H1 (cell line): ENCODE data around the gene HES1. TPM values are rescaled to one million over a fixed set of nuclear protein-coding genes. Genes with fewer than 3 reads are reported as not detected.
A peak's percentile ranks its signal among the peaks of the same experiment; 100 is the strongest.

Experiments
- CTCF ChIA-PET: fragments of 300-600 bp; sonication (Branson Sonifier 250); formaldehyde crosslinking; loops from one replicate; lab custom pipeline; 2021; ENCODE audit not compliant: partially characterized antibody; lab: Charles Lee
- POLR2A ChIA-PET: fragments of 300-600 bp; sonication (Branson Sonifier 250); formaldehyde crosslinking; loops from one replicate; lab custom pipeline; 2021; ENCODE audit warnings: inconsistent platforms; ENCODE audit not compliant: partially characterized antibody; lab: Charles Lee
- DNase-seq, 2 experiments: peaks; one replicate each; pipeline versions ENCODE4 v3.0.0 to v3.0.0-alpha.2; 2010 to 2022; ENCODE audit warnings: low spot score in 2 of 2, low read depth in 1 of 2, mixed read lengths in 1 of 2
- FAIRE-seq: peaks from 2 replicates; lab custom pipeline; 2011; peaks lifted over from hg19 to GRCh38; lab: Jason Lieb, UNC
- H2AFZ ChIP-seq: 2 replicates; pipeline ENCODE4 v1.8.1; 2012; ENCODE audit warnings: low read length, inconsistent platforms
- H2AK5ac ChIP-seq: 2 replicates; pipeline ENCODE4 v1.6.1; 2013; ENCODE audit warnings: low read depth, low read length
- H2BK120ac ChIP-seq: replicated peaks from 2 replicates; pipeline ENCODE3; 2013; ENCODE audit warnings: low read depth, low read length, inconsistent platforms
- H2BK12ac ChIP-seq: 2 replicates; pipeline ENCODE4 v1.6.1; 2013; ENCODE audit warnings: low read depth, low read length
- H2BK15ac ChIP-seq: 2 replicates; pipeline ENCODE4 v1.6.1; 2013; ENCODE audit warnings: low read length
- H2BK20ac ChIP-seq: 2 replicates; pipeline ENCODE4 v1.6.1; 2013; ENCODE audit warnings: low read length
- H2BK5ac ChIP-seq: 2 replicates; pipeline ENCODE4 v1.6.1; 2013; ENCODE audit warnings: low read depth, low read length
- H3K14ac ChIP-seq: 2 replicates; pipeline ENCODE4 v1.6.1; 2013; ENCODE audit warnings: inconsistent platforms; ENCODE audit not compliant: insufficient read length
- H3K18ac ChIP-seq: 2 replicates; pipeline ENCODE4 v1.6.1; 2013; ENCODE audit warnings: low read length; ENCODE audit errors: extremely low read depth
- H3K23ac ChIP-seq: 2 replicates; pipeline ENCODE4 v1.6.1; 2013; ENCODE audit warnings: inconsistent platforms; ENCODE audit not compliant: insufficient read length
- H3K23me2 ChIP-seq: 2 replicates; pipeline ENCODE4 v1.6.1; 2013; ENCODE audit warnings: low read depth, low read length
- H3K27ac ChIP-seq: 2 replicates; pipeline ENCODE4 v1.6.1; 2011; ENCODE audit warnings: low read depth, low read length, inconsistent platforms
- H3K27me3 ChIP-seq, 4 experiments: replicated peaks in 1 of 4; 1 replicate in 1 of 4; 2 replicates in 3 of 4; pipeline versions ENCODE4 v1.6.1 to v1.8.1; 2011 to 2013; ENCODE audit warnings: low read length in 3 of 4, mild to moderate bottlenecking in 3 of 4, inconsistent platforms in 2 of 4, mixed read lengths in 2 of 4, moderate library complexity in 1 of 4; ENCODE audit not compliant: control insufficient read depth in 3 of 4, insufficient read depth in 3 of 4; ENCODE audit errors: extremely low read depth in 1 of 4
- H3K36me3 ChIP-seq, 4 experiments: 2 replicates each; pipeline versions ENCODE4 v1.6.1 to v1.8.1; 2011 to 2013; ENCODE audit warnings: mild to moderate bottlenecking in 4 of 4, low read length in 3 of 4, moderate library complexity in 2 of 4, control low read depth in 1 of 4, inconsistent platforms in 1 of 4; ENCODE audit not compliant: insufficient read depth in 4 of 4, control insufficient read depth in 2 of 4
- H3K4ac ChIP-seq: replicated peaks from 2 replicates; pipeline ENCODE3; 2013; ENCODE audit warnings: low read length, low read depth, mixed read lengths, inconsistent platforms; ENCODE audit not compliant: insufficient read length
- H3K4me1 ChIP-seq, 4 experiments: replicated peaks in 1 of 4; 1 replicate in 1 of 4; 2 replicates in 3 of 4; pipeline versions ENCODE4 v1.6.1 to v1.8.1; 2011 to 2013; ENCODE audit warnings: low read length in 3 of 4, inconsistent platforms in 2 of 4, mixed read lengths in 1 of 4; ENCODE audit not compliant: insufficient read depth in 4 of 4, control insufficient read depth in 3 of 4
- H3K4me2 ChIP-seq, 2 experiments: 2 replicates each; pipeline versions ENCODE4 v1.6.1 to v1.8.1; 2011 to 2013; ENCODE audit warnings: low read depth in 2 of 2, low read length in 2 of 2, control low read depth in 1 of 2, inconsistent platforms in 1 of 2, mild to moderate bottlenecking in 1 of 2; ENCODE audit not compliant: insufficient read depth in 1 of 2
- H3K4me3 ChIP-seq, 4 experiments: fragments of 200-600, 300-600 bp in 1 of 4; sonication (generic), shearing (Covaris generic), sonication (Bioruptor Twin) in 1 of 4; 2 replicates each; pipeline versions ENCODE4 v1.5.1 to v1.8.1; 2011 to 2016; ENCODE audit warnings: low read length in 4 of 4, low read depth in 3 of 4, control low read depth in 2 of 4, inconsistent platforms in 2 of 4, mild to moderate bottlenecking in 2 of 4, mixed read lengths in 1 of 4, moderate library complexity in 1 of 4; ENCODE audit not compliant: insufficient read depth in 2 of 4; ENCODE audit errors: extremely low read depth in 1 of 4
- H3K56ac ChIP-seq: replicated peaks from 2 replicates; pipeline ENCODE3; 2013; ENCODE audit warnings: low read depth, mild to moderate bottlenecking, mixed read lengths, low read length, inconsistent platforms; ENCODE audit not compliant: insufficient read length
- H3K79me1 ChIP-seq: 2 replicates; pipeline ENCODE4 v1.6.1; 2013; ENCODE audit warnings: low read depth, low read length, control low read depth
- H3K79me2 ChIP-seq, 2 experiments: 2 replicates each; pipeline versions ENCODE4 v1.6.1 to v1.8.1; 2012 to 2013; ENCODE audit warnings: low read length in 2 of 2, mild to moderate bottlenecking in 2 of 2, inconsistent platforms in 1 of 2; ENCODE audit not compliant: insufficient read depth in 2 of 2, control insufficient read depth in 1 of 2
- H3K9ac ChIP-seq, 4 experiments: replicated peaks in 1 of 4; 1 replicate in 1 of 4; 2 replicates in 3 of 4; pipeline versions ENCODE4 v1.6.1 to v1.8.1; 2011 to 2013; ENCODE audit warnings: low read depth in 3 of 4, low read length in 3 of 4, control low read depth in 2 of 4, mild to moderate bottlenecking in 2 of 4, moderate library complexity in 2 of 4, inconsistent platforms in 1 of 4; ENCODE audit errors: extremely low read depth in 1 of 4
- H3K9me3 ChIP-seq, 2 experiments: 2 replicates each; pipeline versions ENCODE4 v1.6.1 to v1.8.1; 2012 to 2013; ENCODE audit warnings: mild to moderate bottlenecking in 2 of 2, moderate library complexity in 2 of 2, control low read depth in 1 of 2, inconsistent platforms in 1 of 2, low read depth in 1 of 2, low read length in 1 of 2, mixed read lengths in 1 of 2; ENCODE audit not compliant: insufficient read depth in 2 of 2
- H4K20me1 ChIP-seq, 2 experiments: replicated peaks in 1 of 2; 2 replicates each; pipeline versions ENCODE3 to v1.8.1; 2011 to 2013; ENCODE audit warnings: inconsistent platforms in 2 of 2, low read length in 2 of 2, mild to moderate bottlenecking in 1 of 2; ENCODE audit not compliant: insufficient read depth in 2 of 2, control insufficient read depth in 1 of 2
- H4K5ac ChIP-seq: 2 replicates; pipeline ENCODE4 v1.6.1; 2013; ENCODE audit warnings: low read length, low read depth, mixed read lengths, inconsistent platforms; ENCODE audit not compliant: insufficient read length
- H4K8ac ChIP-seq: 2 replicates; pipeline ENCODE4 v1.8.0; 2013; ENCODE audit warnings: mild to moderate bottlenecking, moderate library complexity, low read length, inconsistent platforms; ENCODE audit not compliant: insufficient read depth; ENCODE audit errors: extremely low read depth
- H4K91ac ChIP-seq: replicated peaks from 2 replicates; pipeline ENCODE3; 2013; ENCODE audit warnings: low read length, mixed read lengths, inconsistent platforms; ENCODE audit not compliant: insufficient read length
- BRCA1 ChIP-seq: IDR thresholded peaks from 2 replicates; pipeline ENCODE4 v1.6.1; 2012; ENCODE audit warnings: low read depth, low read length, improper control_type of control experiment
- CTCF ChIP-seq, 3 experiments: IDR thresholded peaks; 1 replicate in 2 of 3; 2 replicates in 1 of 3; pipeline versions ENCODE4 v1.5.1 to v1.6.1; 2011; ENCODE audit warnings: low read length in 3 of 3, mild to moderate bottlenecking in 3 of 3, inconsistent platforms in 2 of 3, low read depth in 1 of 3, moderate library complexity in 1 of 3; ENCODE audit not compliant: insufficient read depth in 1 of 3; ENCODE audit errors: control extremely low read depth in 1 of 3
- GABPA ChIP-seq: IDR thresholded peaks from 2 replicates; pipeline ENCODE4 v1.6.1; 2011; ENCODE audit warnings: mild to moderate bottlenecking, low read length, moderate library complexity, borderline replicate concordance; ENCODE audit not compliant: insufficient read depth
- KDM1A ChIP-seq: fragments of 200-600, 300-600 bp; sonication (generic); IDR thresholded peaks from 2 replicates; pipeline ENCODE4 v1.7.1; 2016; ENCODE audit warnings: mild to moderate bottlenecking, low read length, borderline replicate concordance
- MAFK ChIP-seq: IDR thresholded peaks from 2 replicates; pipeline ENCODE4 v1.6.1; 2012; ENCODE audit warnings: low read depth, mild to moderate bottlenecking, improper control_type of control experiment, low read length
- RNF2 ChIP-seq: fragments of 200-900, 300-1000 bp; sonication (generic); IDR thresholded peaks from 2 replicates; pipeline ENCODE4 v1.7.1; 2016; ENCODE audit warnings: borderline replicate concordance, low read depth, mild to moderate bottlenecking, antibody characterized with exemption, low read length; ENCODE audit not compliant: poor library complexity, severe bottlenecking; ENCODE audit errors: missing control alignments
- SIRT6 ChIP-seq: IDR thresholded peaks from one replicate; pipeline ENCODE4 v1.7.1; 2012; ENCODE audit warnings: low read length, inconsistent platforms
- TAF7 ChIP-seq: optimal IDR thresholded peaks from 2 replicates; pipeline ENCODE3; 2011; ENCODE audit warnings: low read depth, mild to moderate bottlenecking, inconsistent platforms, low read length, moderate library complexity, borderline replicate concordance
- YY1 ChIP-seq: IDR thresholded peaks from 2 replicates; pipeline ENCODE4 v1.6.1; 2011; ENCODE audit warnings: low read depth, mild to moderate bottlenecking, low read length
- WGBS, 2 experiments: shearing (Covaris generic) in 1 of 2; methylation state at CpG; one replicate each; pipeline versions ENCODE4 v1.1.6 to v1.1.7; 2013 to 2015; ENCODE audit warnings: low lambda C conversion rate in 2 of 2, mixed read lengths in 2 of 2, inconsistent platforms in 1 of 2, low coverage in 1 of 2, missing lambda C conversion rate in 1 of 2; ENCODE audit not compliant: insufficient replicate concordance in 2 of 2, insufficient coverage in 1 of 2, insufficient read length in 1 of 2; ENCODE audit errors: extremely low coverage in 1 of 2, missing lambda C conversion rate in 1 of 2; 5-methylcytosine and 5-hydroxymethylcytosine counted together
- polyA plus RNA-seq, 7 experiments: library from polyadenylated mRNA; depleted of rRNA in 3 of 7; stranded (reverse) in 5 of 7; unstranded in 2 of 7; fragments of >200 nt in 5 of 7; fragments of 200-250 nt in 2 of 7; gene quantifications; 1 replicate in 5 of 7; 2 replicates in 1 of 7; 4 replicates in 1 of 7; pipeline versions ENCODE4 v1.2.1 to v1.2.3, GENCODE V29; 2011 to 2013; ENCODE audit warnings: missing spikeins in 2 of 7, mixed read lengths in 2 of 7
- total RNA-seq: library from RNA; stranded (reverse); fragmentation: NEBNext Ultra II Directional; extraction: Animal tissue kit (Norgen Biotek cat#: 25700); gene quantifications from 2 replicates; pipeline ENCODE4 v1.2.1, GENCODE V29; 2021

Gene HES1
- total and polyA plus RNA-seq, 2 of the 8 experiments (the other 6 are each of a cell fraction or from before 2014, with no cell fraction given): 7.9 to 12.9 TPM

DNA sequence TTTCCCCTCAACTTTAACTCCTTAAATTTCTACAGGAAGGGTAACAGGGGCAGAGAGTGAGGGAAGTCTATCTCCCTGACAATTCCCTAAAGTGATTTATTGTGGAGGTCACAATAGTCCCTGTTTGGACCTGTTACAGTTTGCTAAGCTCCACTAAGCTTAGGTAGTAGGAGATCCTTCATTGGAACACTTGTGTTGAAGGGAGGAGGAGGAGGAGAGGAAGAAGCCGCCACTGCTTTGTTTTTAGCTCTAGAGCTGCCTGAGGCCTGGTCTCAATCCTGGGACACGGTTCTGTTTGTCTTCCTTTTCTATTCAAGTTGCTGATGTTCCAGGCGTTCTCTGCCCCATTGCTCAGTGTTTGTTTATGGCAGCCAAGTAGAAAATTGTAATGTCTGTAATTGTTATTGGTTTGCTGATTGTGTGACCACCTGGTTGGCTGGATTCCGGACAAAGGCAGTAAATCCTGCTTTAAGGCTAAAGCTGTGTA is 48.4 kb downstream of the HES1 start:
- Histone ChIP-seq H3K18ac (no peak overlapping the region), H2AFZ (peak overlapping the region; percentile 92), H3K9me3 (no peaks in the 10 kb centered on the region), H2BK120ac (no peak overlapping the region), H3K23me2 (no peaks in the 10 kb centered on the region), H3K56ac (no peak overlapping the region), H3K27ac (no peak overlapping the region), H4K5ac (no peak overlapping the region), H4K8ac (no peak overlapping the region), H2BK12ac (no peak overlapping the region), H3K14ac (no peak overlapping the region), H2AK5ac (no peak overlapping the region), H3K79me1 (no peaks in the 10 kb centered on the region), H4K91ac (no peak overlapping the region), H3K36me3 (no peaks in the 10 kb centered on the region), H3K9ac (no peak overlapping the region), H3K23ac (no peak overlapping the region), H4K20me1 (no peaks in the 10 kb centered on the region), H3K27me3 (no peaks in the 10 kb centered on the region), H3K4me2 (no peak overlapping the region), H3K4me3 (no peak overlapping the region), H2BK20ac (no peak overlapping the region), H3K79me2 (no peaks in the 10 kb centered on the region), H2BK15ac (no peak overlapping the region), H3K4ac (no peak overlapping the region), H3K4me1 (peaks cover 0 to 4% (median 3%) of the 10 kb centered on the region in 4 experiments; a peak in 2 of 7 replicates), H2BK5ac (no peak overlapping the region; the same call in 1 of the 2 replicates)
- WGBS, 2 experiments: 68% methylated on average over 4 of the region's 4 CpGs; no CpG with 5 or more reads in 1 of the 2 experiments
- ChIA-PET CTCF (interaction anchor here (0.5 to 3.3 kb wide), 4 partner anchors 14 to 384 kb away, joined by 3 to 8 read pairs (median 4); no protein-coding TSS in a partner anchor), POLR2A (interaction anchor here (1.5 kb wide), 1 partner anchor 43 kb away, joined by 3 read pairs; no protein-coding TSS in a partner anchor)
- DNase-seq (no peak), FAIRE-seq (no peak)
- TF ChIP-seq CTCF (IDR thresholded peaks at IDR 0.05; ENCODE audit: control extremely low read depth in 1 of 3, insufficient read depth in 1 of 3, low read depth in 1 of 3, low read length in 3 of 3) (no peak), TAF7 (no peak), MAFK (no peak), RNF2 (no peak), GABPA (no peak), YY1 (no peak), BRCA1 (no peak), KDM1A (no peak), SIRT6 (no peak)
